H1 (cell line): ENCODE measurements around the gene TSPEAR. TPM values are rescaled to one million over a fixed set of nuclear protein-coding genes. Genes with fewer than 3 reads are reported as not detected.

ENCODE experiments used
- CTCF ChIA-PET: fragments of 300-600 bp; sonication (Branson Sonifier 250); formaldehyde crosslinking; loops from one replicate; lab custom pipeline; 2021; ENCODE audit not compliant: partially characterized antibody; lab: Charles Lee
- POLR2A ChIA-PET: fragments of 300-600 bp; sonication (Branson Sonifier 250); formaldehyde crosslinking; loops from one replicate; lab custom pipeline; 2021; ENCODE audit warnings: inconsistent platforms; ENCODE audit not compliant: partially characterized antibody; lab: Charles Lee
- DNase-seq, 2 experiments: peaks; one replicate each; pipeline versions ENCODE4 v3.0.0 to v3.0.0-alpha.2; 2010 to 2022; ENCODE audit warnings: low spot score in 2 of 2, low read depth in 1 of 2, mixed read lengths in 1 of 2
- FAIRE-seq: peaks from 2 replicates; lab custom pipeline; 2011; peaks lifted over from hg19 to GRCh38; lab: Jason Lieb, UNC
- H2AFZ ChIP-seq: 2 replicates; pipeline ENCODE4 v1.8.1; 2012; ENCODE audit warnings: low read length, inconsistent platforms
- H2AK5ac ChIP-seq: 2 replicates; pipeline ENCODE4 v1.6.1; 2013; ENCODE audit warnings: low read depth, low read length
- H2BK120ac ChIP-seq: replicated peaks from 2 replicates; pipeline ENCODE3; 2013; ENCODE audit warnings: low read depth, low read length, inconsistent platforms
- H2BK12ac ChIP-seq: 2 replicates; pipeline ENCODE4 v1.6.1; 2013; ENCODE audit warnings: low read depth, low read length
- H2BK15ac ChIP-seq: 2 replicates; pipeline ENCODE4 v1.6.1; 2013; ENCODE audit warnings: low read length
- H2BK20ac ChIP-seq: 2 replicates; pipeline ENCODE4 v1.6.1; 2013; ENCODE audit warnings: low read length
- H2BK5ac ChIP-seq: 2 replicates; pipeline ENCODE4 v1.6.1; 2013; ENCODE audit warnings: low read depth, low read length
- H3K14ac ChIP-seq: 2 replicates; pipeline ENCODE4 v1.6.1; 2013; ENCODE audit warnings: inconsistent platforms; ENCODE audit not compliant: insufficient read length
- H3K18ac ChIP-seq: 2 replicates; pipeline ENCODE4 v1.6.1; 2013; ENCODE audit warnings: low read length; ENCODE audit errors: extremely low read depth
- H3K23ac ChIP-seq: 2 replicates; pipeline ENCODE4 v1.6.1; 2013; ENCODE audit warnings: inconsistent platforms; ENCODE audit not compliant: insufficient read length
- H3K23me2 ChIP-seq: 2 replicates; pipeline ENCODE4 v1.6.1; 2013; ENCODE audit warnings: low read depth, low read length
- H3K27ac ChIP-seq: 2 replicates; pipeline ENCODE4 v1.6.1; 2011; ENCODE audit warnings: low read depth, low read length, inconsistent platforms
- H3K27me3 ChIP-seq, 4 experiments: replicated peaks in 1 of 4; 1 replicate in 1 of 4; 2 replicates in 3 of 4; pipeline versions ENCODE4 v1.6.1 to v1.8.1; 2011 to 2013; ENCODE audit warnings: low read length in 3 of 4, mild to moderate bottlenecking in 3 of 4, inconsistent platforms in 2 of 4, mixed read lengths in 2 of 4, moderate library complexity in 1 of 4; ENCODE audit not compliant: control insufficient read depth in 3 of 4, insufficient read depth in 3 of 4; ENCODE audit errors: extremely low read depth in 1 of 4
- H3K36me3 ChIP-seq, 4 experiments: 2 replicates each; pipeline versions ENCODE4 v1.6.1 to v1.8.1; 2011 to 2013; ENCODE audit warnings: mild to moderate bottlenecking in 4 of 4, low read length in 3 of 4, moderate library complexity in 2 of 4, control low read depth in 1 of 4, inconsistent platforms in 1 of 4; ENCODE audit not compliant: insufficient read depth in 4 of 4, control insufficient read depth in 2 of 4
- H3K4ac ChIP-seq: replicated peaks from 2 replicates; pipeline ENCODE3; 2013; ENCODE audit warnings: low read length, low read depth, mixed read lengths, inconsistent platforms; ENCODE audit not compliant: insufficient read length
- H3K4me1 ChIP-seq, 4 experiments: replicated peaks in 1 of 4; 1 replicate in 1 of 4; 2 replicates in 3 of 4; pipeline versions ENCODE4 v1.6.1 to v1.8.1; 2011 to 2013; ENCODE audit warnings: low read length in 3 of 4, inconsistent platforms in 2 of 4, mixed read lengths in 1 of 4; ENCODE audit not compliant: insufficient read depth in 4 of 4, control insufficient read depth in 3 of 4
- H3K4me2 ChIP-seq, 2 experiments: 2 replicates each; pipeline versions ENCODE4 v1.6.1 to v1.8.1; 2011 to 2013; ENCODE audit warnings: low read depth in 2 of 2, low read length in 2 of 2, control low read depth in 1 of 2, inconsistent platforms in 1 of 2, mild to moderate bottlenecking in 1 of 2; ENCODE audit not compliant: insufficient read depth in 1 of 2
- H3K4me3 ChIP-seq, 4 experiments: fragments of 200-600, 300-600 bp in 1 of 4; sonication (generic), shearing (Covaris generic), sonication (Bioruptor Twin) in 1 of 4; 2 replicates each; pipeline versions ENCODE4 v1.5.1 to v1.8.1; 2011 to 2016; ENCODE audit warnings: low read length in 4 of 4, low read depth in 3 of 4, control low read depth in 2 of 4, inconsistent platforms in 2 of 4, mild to moderate bottlenecking in 2 of 4, mixed read lengths in 1 of 4, moderate library complexity in 1 of 4; ENCODE audit not compliant: insufficient read depth in 2 of 4; ENCODE audit errors: extremely low read depth in 1 of 4
- H3K56ac ChIP-seq: replicated peaks from 2 replicates; pipeline ENCODE3; 2013; ENCODE audit warnings: low read depth, mild to moderate bottlenecking, mixed read lengths, low read length, inconsistent platforms; ENCODE audit not compliant: insufficient read length
- H3K79me1 ChIP-seq: 2 replicates; pipeline ENCODE4 v1.6.1; 2013; ENCODE audit warnings: low read depth, low read length, control low read depth
- H3K79me2 ChIP-seq, 2 experiments: 2 replicates each; pipeline versions ENCODE4 v1.6.1 to v1.8.1; 2012 to 2013; ENCODE audit warnings: low read length in 2 of 2, mild to moderate bottlenecking in 2 of 2, inconsistent platforms in 1 of 2; ENCODE audit not compliant: insufficient read depth in 2 of 2, control insufficient read depth in 1 of 2
- H3K9ac ChIP-seq, 4 experiments: replicated peaks in 1 of 4; 1 replicate in 1 of 4; 2 replicates in 3 of 4; pipeline versions ENCODE4 v1.6.1 to v1.8.1; 2011 to 2013; ENCODE audit warnings: low read depth in 3 of 4, low read length in 3 of 4, control low read depth in 2 of 4, mild to moderate bottlenecking in 2 of 4, moderate library complexity in 2 of 4, inconsistent platforms in 1 of 4; ENCODE audit errors: extremely low read depth in 1 of 4
- H3K9me3 ChIP-seq, 2 experiments: 2 replicates each; pipeline versions ENCODE4 v1.6.1 to v1.8.1; 2012 to 2013; ENCODE audit warnings: mild to moderate bottlenecking in 2 of 2, moderate library complexity in 2 of 2, control low read depth in 1 of 2, inconsistent platforms in 1 of 2, low read depth in 1 of 2, low read length in 1 of 2, mixed read lengths in 1 of 2; ENCODE audit not compliant: insufficient read depth in 2 of 2
- H4K20me1 ChIP-seq, 2 experiments: replicated peaks in 1 of 2; 2 replicates each; pipeline versions ENCODE3 to v1.8.1; 2011 to 2013; ENCODE audit warnings: inconsistent platforms in 2 of 2, low read length in 2 of 2, mild to moderate bottlenecking in 1 of 2; ENCODE audit not compliant: insufficient read depth in 2 of 2, control insufficient read depth in 1 of 2
- H4K5ac ChIP-seq: 2 replicates; pipeline ENCODE4 v1.6.1; 2013; ENCODE audit warnings: low read length, low read depth, mixed read lengths, inconsistent platforms; ENCODE audit not compliant: insufficient read length
- H4K8ac ChIP-seq: 2 replicates; pipeline ENCODE4 v1.8.0; 2013; ENCODE audit warnings: mild to moderate bottlenecking, moderate library complexity, low read length, inconsistent platforms; ENCODE audit not compliant: insufficient read depth; ENCODE audit errors: extremely low read depth
- H4K91ac ChIP-seq: replicated peaks from 2 replicates; pipeline ENCODE3; 2013; ENCODE audit warnings: low read length, mixed read lengths, inconsistent platforms; ENCODE audit not compliant: insufficient read length
- EP300 ChIP-seq, 2 experiments: IDR thresholded peaks; 1 replicate in 1 of 2; 2 replicates in 1 of 2; pipeline ENCODE4 v1.6.1; 2011 to 2012; ENCODE audit warnings: low read depth in 2 of 2, low read length in 2 of 2, mild to moderate bottlenecking in 2 of 2, borderline replicate concordance in 1 of 2, inconsistent platforms in 1 of 2, moderate library complexity in 1 of 2
- HDAC6 ChIP-seq: IDR thresholded peaks from one replicate; pipeline ENCODE4 v1.7.1; 2012; ENCODE audit warnings: low read depth, mild to moderate bottlenecking, inconsistent platforms, low read length, moderate library complexity
- TEAD4 ChIP-seq: IDR thresholded peaks from 2 replicates; pipeline ENCODE4 v1.6.1; 2012; ENCODE audit warnings: low read depth, low read length, inconsistent platforms, mixed read lengths
- USF2 ChIP-seq: IDR thresholded peaks from 2 replicates; pipeline ENCODE4 v1.6.1; 2011; ENCODE audit warnings: low read length, improper control_type of control experiment
- WGBS, 2 experiments: shearing (Covaris generic) in 1 of 2; methylation state at CpG; one replicate each; pipeline versions ENCODE4 v1.1.6 to v1.1.7; 2013 to 2015; ENCODE audit warnings: low lambda C conversion rate in 2 of 2, mixed read lengths in 2 of 2, inconsistent platforms in 1 of 2, low coverage in 1 of 2, missing lambda C conversion rate in 1 of 2; ENCODE audit not compliant: insufficient replicate concordance in 2 of 2, insufficient coverage in 1 of 2, insufficient read length in 1 of 2; ENCODE audit errors: extremely low coverage in 1 of 2, missing lambda C conversion rate in 1 of 2; 5-methylcytosine and 5-hydroxymethylcytosine counted together
- polyA plus RNA-seq, 7 experiments: library from polyadenylated mRNA; depleted of rRNA in 3 of 7; stranded (reverse) in 5 of 7; unstranded in 2 of 7; fragments of >200 nt in 5 of 7; fragments of 200-250 nt in 2 of 7; gene quantifications; 1 replicate in 5 of 7; 2 replicates in 1 of 7; 4 replicates in 1 of 7; pipeline versions ENCODE4 v1.2.1 to v1.2.3, GENCODE V29; 2011 to 2013; ENCODE audit warnings: missing spikeins in 2 of 7, mixed read lengths in 2 of 7
- total RNA-seq: library from RNA; stranded (reverse); fragmentation: NEBNext Ultra II Directional; extraction: Animal tissue kit (Norgen Biotek cat#: 25700); gene quantifications from 2 replicates; pipeline ENCODE4 v1.2.1, GENCODE V29; 2021

Gene TSPEAR
- total and polyA plus RNA-seq, 2 of the 8 experiments (the other 6 are each of a cell fraction or from before 2014, with no cell fraction given) = 0.58 to 0.89 TPM

- no peaks in the 10 kb centered on the region for H3K23me2 ChIP-seq
- no peak within 1 kb of the TSS for H3K23ac ChIP-seq
- H2BK120ac ChIP-seq = no peak within 1 kb of the TSS
- H2BK15ac ChIP-seq = 0 out of 2 replicates have a peak within 1 kb of the TSS, but pooled peaks have one; percentile 72
- 0 out of 2 replicates have a peak within 1 kb of the TSS, but pooled peaks have one; percentile 32 for H2BK20ac ChIP-seq
- WGBS, 2 experiments = 72% methylated on average over 16 of the region's 19 CpGs; no CpG with 5 or more reads in 1 of the 2 experiments
- H4K8ac ChIP-seq = no peak within 1 kb of the TSS
- ChIA-PET POLR2A (no interaction called here), CTCF (interaction anchor here (0.7 to 1.2 kb wide), 3 partner anchors 48 to 52 kb away, joined by 3 read pairs; no protein-coding TSS in a partner anchor)
- no peak within 1 kb of the TSS for H3K4ac ChIP-seq
- no peak within 1 kb of the TSS for H3K14ac ChIP-seq
- H3K18ac ChIP-seq = no peak within 1 kb of the TSS; the same call in 1 of the 2 replicates
- H3K36me3 ChIP-seq = no peaks in the 10 kb centered on the region
- H3K27me3 ChIP-seq = no peaks in the 10 kb centered on the region
- DNase-seq = no peak
- H3K4me1 ChIP-seq = no peaks in the 10 kb centered on the region; a peak in 2 of 7 replicates
- H3K79me1 ChIP-seq = no peaks in the 10 kb centered on the region
- no peaks in the 10 kb centered on the region for H4K20me1 ChIP-seq
- no peak within 1 kb of the TSS for H2BK12ac ChIP-seq
- no peak within 1 kb of the TSS for H3K4me3 ChIP-seq
- H3K9me3 ChIP-seq = peaks cover 19 to 24% of the 10 kb centered on the region in 2 experiments
- H2AFZ ChIP-seq = no peak within 1 kb of the TSS
- H3K4me2 ChIP-seq = no peak within 1 kb of the TSS
- H3K79me2 ChIP-seq = no peaks in the 10 kb centered on the region; a peak in 1 of 4 replicates
- no peak within 1 kb of the TSS for H3K9ac ChIP-seq
- no peak for FAIRE-seq
- no peak within 1 kb of the TSS for H3K27ac ChIP-seq
- no peak within 1 kb of the TSS for H2AK5ac ChIP-seq
- H4K91ac ChIP-seq = no peak within 1 kb of the TSS
- no peak within 1 kb of the TSS for H3K56ac ChIP-seq
- no peak within 1 kb of the TSS for H4K5ac ChIP-seq
- H2BK5ac ChIP-seq = no peak within 1 kb of the TSS
- TF ChIP-seq TEAD4 = no peak
- TF ChIP-seq EP300 (IDR thresholded peaks at IDR 0.05; ENCODE audit: borderline replicate concordance in 1 of 2, low read depth in 2 of 2, low read length in 2 of 2) = no peak
- TF ChIP-seq HDAC6 = no peak
- no peak for TF ChIP-seq USF2
Measured at GRCh38 chr21:44666401-44667320, 44.7 kb downstream of the TSPEAR start, which contains the start of gene KRTAP12-2. KRTAP12-2 (minus strand) TSS chr21:44666927; CDS start chr21:44666886, 41 bp downstream.
